GM12891 (cell line): ENCODE results near the gene RAPGEF2.

Experiments
- DNase-seq: peaks from one replicate; pipeline ENCODE4 v3.0.0; 2011; ENCODE audit warnings: low spot score; ENCODE audit not compliant: insufficient read length
- FAIRE-seq: peaks from 2 replicates; lab custom pipeline; 2011; peaks lifted over from hg19 to GRCh38; lab: Jason Lieb, UNC
- PAX5 ChIP-seq: IDR thresholded peaks from 2 replicates; pipeline ENCODE4 v1.6.1; 2011; ENCODE audit warnings: low read length, moderate library complexity, mild to moderate bottlenecking; ENCODE audit not compliant: insufficient read depth, severe bottlenecking
- POLR2A ChIP-seq: IDR thresholded peaks from 2 replicates; pipeline ENCODE4 v1.6.1; 2011; ENCODE audit warnings: low read depth, low read length, control low read depth
- POLR2AphosphoS5 ChIP-seq: IDR thresholded peaks from 2 replicates; pipeline ENCODE4 v1.6.1; 2011; ENCODE audit warnings: low read depth, low read length, control low read depth
- POU2F2 ChIP-seq: IDR thresholded peaks from 2 replicates; pipeline ENCODE4 v1.6.1; 2011; ENCODE audit warnings: low read depth, mild to moderate bottlenecking, control low read depth, low read length, moderate library complexity
- SPI1 ChIP-seq: IDR thresholded peaks from 2 replicates; pipeline ENCODE4 v1.6.1; 2011; ENCODE audit warnings: low read depth, low read length, control low read depth
- TAF1 ChIP-seq: IDR thresholded peaks from 2 replicates; pipeline ENCODE4 v1.6.1; 2011; ENCODE audit warnings: low read depth, low read length, control low read depth

RAPGEF2 gene

GRCh38 chr4:159205466-159205865, 102.6 kb downstream of the RAPGEF2 start:
- DNase-seq = no peak
- peak; percentile 26 for FAIRE-seq

DNA sequence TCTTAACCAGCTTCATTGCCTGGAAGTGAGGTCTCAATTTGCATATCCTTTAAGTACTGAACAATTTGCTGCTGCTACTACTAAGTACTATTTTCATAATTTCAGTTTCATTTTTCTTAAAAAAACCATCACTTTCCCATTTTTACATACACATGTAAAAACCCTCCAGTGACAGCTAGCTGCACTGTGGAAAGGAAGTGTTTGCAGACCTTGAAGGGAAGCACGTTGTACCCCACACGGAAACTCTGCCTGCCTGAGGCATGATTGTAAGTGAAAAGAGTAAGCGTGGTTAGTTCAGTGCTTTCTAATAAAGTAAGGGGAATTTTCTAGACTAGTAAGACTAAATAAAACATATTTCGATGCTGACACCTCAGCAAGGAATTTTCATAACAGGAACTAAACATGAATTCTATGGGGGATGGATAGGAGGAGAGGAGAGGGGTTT, 103.6 kb downstream of the RAPGEF2 start:
- no peak for DNase-seq
- no peak; the same call in 1 of the 2 replicates for TF ChIP-seq POU2F2
- peak; percentile 10; the same call in 1 of the 2 replicates for TF ChIP-seq SPI1
- peak; percentile 88 for FAIRE-seq

More at GRCh38 chr4:159205466-159205865, 102.6 kb downstream of the RAPGEF2 start:
- no peak for TF ChIP-seq POLR2A
- TF ChIP-seq POLR2AphosphoS5 = no peak
- TF ChIP-seq SPI1 = peak; percentile 52

- FAIRE-seq (no peak), DNase-seq (no peak)
- TF ChIP-seq POLR2AphosphoS5 = no peak
- no peak for TF ChIP-seq PAX5
These were observed 106.4 kb downstream of the RAPGEF2 start for GRCh38 chr4:159209249-159209648.

GRCh38 chr4:159210975-159211374, 108.1 kb downstream of the RAPGEF2 start:
- FAIRE-seq (no peak), DNase-seq (no peak)
- TF ChIP-seq POLR2A (no peak), PAX5 (no peak), TAF1 (no peak), POU2F2 (no peak), SPI1 (no peak), POLR2AphosphoS5 (no peak)

DNA sequence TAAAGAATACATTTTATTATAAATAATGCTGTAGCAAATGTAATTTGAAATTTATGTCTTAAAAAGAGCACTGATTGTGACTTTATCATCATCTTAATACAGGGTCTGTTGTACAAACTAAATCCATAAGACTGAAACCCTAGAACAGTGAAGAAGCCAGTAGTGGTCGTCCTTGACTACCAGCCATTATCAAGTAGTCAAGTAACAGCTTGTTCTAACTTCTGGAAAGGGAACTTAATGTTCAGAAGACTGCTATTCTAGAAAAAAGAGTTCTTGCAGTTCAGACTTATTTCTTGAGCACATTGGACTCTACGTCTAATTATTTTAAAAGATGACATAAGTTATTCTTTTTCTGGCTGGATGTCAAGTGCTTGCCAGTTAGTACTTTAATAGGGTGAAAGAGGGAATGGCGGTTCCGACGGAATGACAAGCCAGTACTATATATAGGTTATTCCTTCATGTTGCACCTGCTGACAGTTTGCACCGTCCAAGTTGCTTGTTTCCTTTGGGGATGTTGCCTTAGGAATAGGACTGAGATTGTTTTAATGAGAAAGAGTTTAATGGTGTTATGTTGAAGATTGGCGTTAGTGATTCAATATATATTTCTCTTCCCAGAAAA, 109.9 kb downstream of the RAPGEF2 start:
- TF ChIP-seq TAF1 (no peak), POLR2AphosphoS5 (no peak), PAX5 (no peak), SPI1 (no peak)
- DNase-seq = no peak
- FAIRE-seq = no peak

DNA sequence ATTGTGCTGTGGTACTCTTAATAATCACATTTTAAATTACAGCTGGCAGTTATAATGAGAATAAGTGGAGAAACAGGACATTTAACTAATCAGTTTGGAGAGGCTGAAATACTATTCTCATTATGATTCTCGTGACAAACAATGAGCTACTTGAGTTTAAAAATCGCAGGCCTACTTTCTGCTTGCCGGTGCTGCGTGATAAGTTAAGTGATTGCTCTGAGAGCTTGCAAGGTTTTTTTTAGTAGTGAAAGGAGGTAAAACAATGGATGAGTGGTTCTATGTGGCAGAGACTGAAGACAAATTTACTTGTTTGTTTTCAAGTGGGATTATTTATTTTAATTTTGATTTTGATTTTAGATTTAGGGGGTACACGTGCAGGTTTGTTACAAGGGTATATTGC, 114.0 kb downstream of the RAPGEF2 start:
- DNase-seq (no peak), FAIRE-seq (no peak)
- TF ChIP-seq POLR2AphosphoS5 (no peak), POLR2A (no peak), PAX5 (no peak), SPI1 (no peak), TAF1 (no peak), POU2F2 (no peak)

DNA sequence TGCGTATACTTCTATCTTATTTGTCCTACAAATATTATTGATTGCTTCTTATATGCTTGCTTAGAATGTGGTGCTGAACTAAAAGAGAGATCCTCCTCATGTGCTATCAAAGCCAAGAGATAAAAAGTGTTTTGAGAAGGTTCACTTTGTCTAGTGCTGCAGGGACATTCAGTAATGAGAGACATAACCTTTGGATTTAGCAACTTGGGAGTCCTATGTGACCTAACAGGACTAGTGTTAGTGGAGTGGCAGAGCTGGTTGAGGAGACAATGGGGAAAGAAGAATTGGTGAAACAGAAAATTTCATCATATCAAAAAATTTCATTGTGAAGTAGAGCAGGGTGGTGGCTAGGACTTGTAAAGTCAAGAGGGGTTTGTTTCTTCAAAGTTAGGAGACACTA, 117.0 kb downstream of the RAPGEF2 start:
- FAIRE-seq = no peak
- no peak for DNase-seq

GRCh38 chr4:159220353-159220752, 117.5 kb downstream of the RAPGEF2 start:
- FAIRE-seq (no peak), DNase-seq (no peak)
- TF ChIP-seq POLR2AphosphoS5 (no peak), POU2F2 (no peak)

More for the DNA sequence above, 117.0 kb downstream of the RAPGEF2 start:
- TF ChIP-seq PAX5 (no peak), TAF1 (no peak), POLR2AphosphoS5 (no peak), POU2F2 (no peak), POLR2A (no peak), SPI1 (no peak)

DNA sequence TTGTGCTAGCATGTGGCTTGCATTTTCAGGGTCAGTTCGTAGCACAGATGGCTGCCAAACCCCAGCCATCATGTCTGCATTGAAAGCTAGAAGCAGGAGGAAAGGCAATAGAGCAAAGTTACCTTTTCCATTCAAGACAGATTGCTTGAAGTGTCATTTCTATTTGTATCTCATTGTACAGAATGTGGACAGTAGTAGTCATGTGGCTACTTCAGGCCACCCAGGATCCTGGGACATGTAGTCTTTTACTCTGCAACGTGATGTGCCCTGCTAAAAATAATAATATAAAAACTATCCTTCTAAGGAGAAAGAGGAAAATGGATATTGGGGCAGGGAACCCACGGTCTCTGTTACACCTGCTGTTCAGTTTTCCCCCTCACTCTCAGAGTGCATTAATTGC, 118.4 kb downstream of the RAPGEF2 start:
- DNase-seq (no peak), FAIRE-seq (no peak)
- TF ChIP-seq POU2F2 (no peak), SPI1 (no peak), PAX5 (no peak), TAF1 (no peak), POLR2AphosphoS5 (no peak), POLR2A (no peak)

- DNase-seq (no peak), FAIRE-seq (no peak)
- no peak for TF ChIP-seq POLR2A
- TF ChIP-seq PAX5 = no peak
- no peak for TF ChIP-seq SPI1
These were observed 119.2 kb downstream of the RAPGEF2 start for GRCh38 chr4:159222043-159222552.

DNA sequence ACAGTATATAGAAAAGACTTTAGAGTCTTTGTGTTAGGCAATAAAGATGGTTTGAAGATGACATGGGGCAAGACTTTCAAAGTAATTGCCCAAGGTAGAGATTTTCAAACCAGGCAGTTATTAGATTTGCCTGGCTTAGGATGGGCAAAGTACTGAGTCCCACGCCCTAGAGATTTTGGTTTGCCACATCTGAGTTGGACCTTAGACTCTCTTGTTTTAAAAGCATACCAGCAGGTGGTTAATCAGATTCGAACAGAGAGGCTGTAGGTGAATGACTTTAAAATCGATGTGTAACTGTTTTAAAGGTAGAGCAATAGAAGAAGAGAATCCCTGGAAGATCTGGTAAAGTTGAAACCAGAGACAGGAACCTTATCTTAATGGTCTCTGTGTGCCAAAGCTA, 121.5 kb downstream of the RAPGEF2 start:
- TF ChIP-seq SPI1 (no peak), PAX5 (no peak), POLR2A (no peak), POU2F2 (no peak), TAF1 (no peak), POLR2AphosphoS5 (no peak)
- no peak for DNase-seq
- FAIRE-seq = no peak
